Activated T-helper 1 cell treated with anti-CD3 and anti-CD28 coated beads, Interleukin-12 subunit alpha, Interleukin-12 subunit beta, Interleukin-2, Interleukin-4 antibody, amounts not matched to agents 30 ng/mL and 10 ng/mL and 1 ng/mL, durations not matched to agents 14 hours and 24 hours and 36 hours (primary cell): ENCODE data around the gene GLRA3. TPM values are rescaled to one million over a fixed set of nuclear protein-coding genes. Genes with fewer than 3 reads are reported as not detected.

Experiments used
- DNase-seq: peaks from one replicate; pipeline ENCODE4 v3.0.0; 2021; ENCODE audit warnings: low spot score
- H3K27ac Mint-ChIP-seq: one replicate; pipeline ENCODE4 v1.8.0; 2021; ENCODE audit warnings: mild to moderate bottlenecking, mixed read lengths
- H3K27me3 Mint-ChIP-seq: one replicate; pipeline ENCODE4 v1.8.0; 2022; ENCODE audit warnings: mild to moderate bottlenecking, moderate library complexity, mixed read lengths; ENCODE audit not compliant: insufficient read depth
- H3K36me3 Mint-ChIP-seq: one replicate; pipeline ENCODE4 v1.8.0; 2021; ENCODE audit warnings: low read depth, mixed read lengths
- H3K4me1 Mint-ChIP-seq: one replicate; pipeline ENCODE4 v1.8.0; 2021; ENCODE audit warnings: low read depth, mixed read lengths
- H3K4me3 Mint-ChIP-seq: one replicate; pipeline ENCODE4 v1.8.0; 2021; ENCODE audit warnings: mild to moderate bottlenecking, moderate library complexity, mixed read lengths
- H3K9me3 Mint-ChIP-seq: one replicate; pipeline ENCODE4 v1.8.0; 2021; ENCODE audit warnings: mixed read lengths
- intact Hi-C: fragments of 100-400 bp; cut with micrococcal nuclease; formaldehyde crosslinking; loops from one replicate; pipeline ENCODE4 v1.15.1; 2024
- total RNA-seq: library from RNA; stranded (reverse); gene quantifications from 2 replicates; pipeline ENCODE4 v1.2.3, GENCODE V29; 2022

Gene GLRA3
- total RNA-seq, 1 donor from 2014 or later, result not detected

- no peaks in the 10 kb centered on the region for H3K27me3 Mint-ChIP-seq
- H3K27ac Mint-ChIP-seq, result no peak overlapping the region
- peaks cover 5% of the 10 kb centered on the region for H3K9me3 Mint-ChIP-seq
- intact Hi-C loops, result no loop called here
- no peak for DNase-seq
- H3K4me1 Mint-ChIP-seq, result peaks cover 16% of the 10 kb centered on the region
- H3K36me3 Mint-ChIP-seq, result no peaks in the 10 kb centered on the region
- no peak overlapping the region for H3K4me3 Mint-ChIP-seq
Observed at GRCh38 chr4:174592256-174592984, 236.6 kb downstream of the GLRA3 start.

DNA sequence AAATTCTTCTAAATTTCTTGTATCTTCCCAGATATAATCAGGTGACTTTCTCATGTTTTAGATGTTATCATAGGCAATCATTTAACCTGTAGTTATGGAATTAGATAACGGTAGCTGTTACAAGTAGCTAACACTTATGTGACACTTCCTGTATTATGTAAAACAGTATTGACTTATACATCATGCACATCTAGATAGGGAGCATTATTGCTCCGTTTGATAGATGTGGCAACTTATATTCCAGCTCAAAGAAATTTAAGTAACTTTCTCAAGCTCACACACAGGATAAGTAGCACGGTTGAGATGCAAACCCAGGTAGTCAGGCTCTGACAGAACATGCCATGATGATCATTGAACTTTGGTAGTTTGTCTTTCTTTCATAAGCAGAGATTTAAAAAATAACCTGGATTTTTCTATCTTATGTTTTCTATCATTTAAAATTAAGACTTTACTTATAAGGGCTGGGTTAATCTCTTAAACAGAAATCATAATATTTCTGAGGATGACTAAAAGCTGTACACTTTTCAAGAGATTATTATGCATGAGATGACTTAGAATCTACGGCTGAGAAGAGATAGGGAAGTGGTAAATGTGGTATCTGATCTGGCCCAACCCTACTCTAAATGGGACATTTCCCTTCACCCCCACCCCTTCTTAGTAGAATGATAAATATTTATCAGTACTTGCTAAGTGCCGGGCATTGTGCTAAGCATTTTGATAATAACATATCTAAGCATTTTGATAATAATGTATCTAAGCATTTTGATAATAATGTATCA is 237.6 kb downstream of the GLRA3 start:
- Mint-ChIP-seq H3K4me3 (no peak overlapping the region), H3K36me3 (no peaks in the 10 kb centered on the region), H3K27ac (no peak overlapping the region), H3K27me3 (no peaks in the 10 kb centered on the region), H3K9me3 (peaks cover 5% of the 10 kb centered on the region), H3K4me1 (peaks cover 16% of the 10 kb centered on the region)
- no peak for DNase-seq
- intact Hi-C loops, result loop anchor here (2.0 kb wide), 1 partner anchor 49 kb away; no protein-coding TSS in a partner anchor

DNA sequence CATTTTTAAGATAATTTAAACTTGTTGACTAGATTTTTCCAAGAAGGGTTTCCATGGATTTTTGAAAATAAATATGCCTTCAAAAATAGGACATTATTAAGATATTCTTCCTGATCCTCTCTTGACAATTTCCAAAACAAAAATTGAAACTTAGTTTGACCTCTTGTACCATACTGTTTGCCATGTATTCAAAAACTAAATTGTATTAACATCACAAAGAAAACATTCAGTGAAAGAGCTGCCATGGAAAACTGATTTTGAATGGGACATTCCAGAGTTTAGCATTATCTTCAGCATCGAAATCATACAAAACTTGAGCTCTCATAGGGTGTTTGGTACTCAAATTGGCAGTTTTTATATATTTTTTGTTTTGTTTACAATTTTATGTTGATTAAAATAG is 238.7 kb downstream of the GLRA3 start:
- intact Hi-C loops, result loop anchor here (2.0 kb wide), 1 partner anchor 48 kb away; no protein-coding TSS in a partner anchor
- Mint-ChIP-seq H3K27me3 (no peaks in the 10 kb centered on the region), H3K4me1 (peaks cover 16% of the 10 kb centered on the region), H3K27ac (no peak overlapping the region), H3K4me3 (no peak overlapping the region), H3K9me3 (peaks cover 5% of the 10 kb centered on the region), H3K36me3 (no peaks in the 10 kb centered on the region)
- no peak for DNase-seq

Other genes with a start within 250 kb of the GLRA3 start
- gene ADAM29, start 89.1 kb upstream of the GLRA3 start, total RNA-seq, result not detected in 2 replicates